Right atrium auricular region (tissue), 2 donors: ENCODE data around the gene EEF1A2. TPM values are rescaled to one million over a fixed set of nuclear protein-coding genes. Genes with fewer than 3 reads are reported as not detected.

Source experiments
- DNase-seq: peaks from one replicate; pipeline ENCODE4 v3.0.0-alpha.2; 2019; ENCODE audit warnings: low spot score
- H3K27ac ChIP-seq, 2 donors: fragments of 200-600 bp; sonication (generic); 1 replicate in 1 of 2; 2 replicates in 1 of 2; pipeline ENCODE4 v1.5.1; 2016 to 2019
- H3K27me3 ChIP-seq, 2 donors: fragments of 200-600 bp; sonication (generic); one replicate each; pipeline versions ENCODE4 v1.5.1 to v1.6.0; 2017 to 2019
- H3K36me3 ChIP-seq: fragments of 200-600 bp; sonication (generic); one replicate; pipeline ENCODE4 v1.5.1; 2016
- H3K4me1 ChIP-seq, 2 donors: fragments of 200-600 bp; sonication (generic); one replicate each; pipeline versions ENCODE4 v1.5.1 to v1.6.0; 2017 to 2019
- H3K4me3 ChIP-seq, 2 donors: fragments of 200-600 bp; sonication (generic); 1 replicate in 1 of 2; 2 replicates in 1 of 2; pipeline ENCODE4 v1.5.1; 2017 to 2019; ENCODE audit warnings: mild to moderate bottlenecking in 1 of 2, moderate library complexity in 1 of 2
- H3K9me3 ChIP-seq, 2 donors: fragments of 200-600 bp; sonication (generic); one replicate each; pipeline ENCODE4 v1.5.1; 2019
- total RNA-seq, 2 donors: library from RNA; depleted of rRNA; stranded (reverse); fragments of >200 nt; gene quantifications; one replicate each; pipeline ENCODE4 v1.1.0, GENCODE V29; 2016
- TF ChIP-seq, protein P1 (sequence below), 2 donors: fragments of 200-600 bp; sonication (generic); IDR thresholded peaks; one replicate each; pipeline ENCODE4 v1.5.1; 2019; ENCODE audit warnings: antibody characterized with exemption in 2 of 2

EEF1A2 gene
- total RNA-seq, 2 donors from 2014 or later = 797 to 886 TPM

GRCh38 chr20:63499338-63499969, 571 bp upstream of the EEF1A2 start:
- H3K36me3 ChIP-seq = peaks cover 14% of the 10 kb centered on the region
- H3K27ac ChIP-seq = peak overlapping the region; percentile 92 to 97
- peaks cover 0 to 63% of the 10 kb centered on the region in 2 donors for H3K4me1 ChIP-seq
- H3K9me3 ChIP-seq = peaks cover 0 to 2% of the 10 kb centered on the region in 2 donors
- peak overlapping the region; percentile 56 to 60 for H3K4me3 ChIP-seq
- H3K27me3 ChIP-seq = peaks cover 0 to 13% of the 10 kb centered on the region in 2 donors
- TF ChIP-seq, protein P1, sequence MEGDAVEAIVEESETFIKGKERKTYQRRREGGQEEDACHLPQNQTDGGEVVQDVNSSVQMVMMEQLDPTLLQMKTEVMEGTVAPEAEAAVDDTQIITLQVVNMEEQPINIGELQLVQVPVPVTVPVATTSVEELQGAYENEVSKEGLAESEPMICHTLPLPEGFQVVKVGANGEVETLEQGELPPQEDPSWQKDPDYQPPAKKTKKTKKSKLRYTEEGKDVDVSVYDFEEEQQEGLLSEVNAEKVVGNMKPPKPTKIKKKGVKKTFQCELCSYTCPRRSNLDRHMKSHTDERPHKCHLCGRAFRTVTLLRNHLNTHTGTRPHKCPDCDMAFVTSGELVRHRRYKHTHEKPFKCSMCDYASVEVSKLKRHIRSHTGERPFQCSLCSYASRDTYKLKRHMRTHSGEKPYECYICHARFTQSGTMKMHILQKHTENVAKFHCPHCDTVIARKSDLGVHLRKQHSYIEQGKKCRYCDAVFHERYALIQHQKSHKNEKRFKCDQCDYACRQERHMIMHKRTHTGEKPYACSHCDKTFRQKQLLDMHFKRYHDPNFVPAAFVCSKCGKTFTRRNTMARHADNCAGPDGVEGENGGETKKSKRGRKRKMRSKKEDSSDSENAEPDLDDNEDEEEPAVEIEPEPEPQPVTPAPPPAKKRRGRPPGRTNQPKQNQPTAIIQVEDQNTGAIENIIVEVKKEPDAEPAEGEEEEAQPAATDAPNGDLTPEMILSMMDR (IDR thresholded peaks at IDR 0.05) = no peak
- no peak for DNase-seq

DNA sequence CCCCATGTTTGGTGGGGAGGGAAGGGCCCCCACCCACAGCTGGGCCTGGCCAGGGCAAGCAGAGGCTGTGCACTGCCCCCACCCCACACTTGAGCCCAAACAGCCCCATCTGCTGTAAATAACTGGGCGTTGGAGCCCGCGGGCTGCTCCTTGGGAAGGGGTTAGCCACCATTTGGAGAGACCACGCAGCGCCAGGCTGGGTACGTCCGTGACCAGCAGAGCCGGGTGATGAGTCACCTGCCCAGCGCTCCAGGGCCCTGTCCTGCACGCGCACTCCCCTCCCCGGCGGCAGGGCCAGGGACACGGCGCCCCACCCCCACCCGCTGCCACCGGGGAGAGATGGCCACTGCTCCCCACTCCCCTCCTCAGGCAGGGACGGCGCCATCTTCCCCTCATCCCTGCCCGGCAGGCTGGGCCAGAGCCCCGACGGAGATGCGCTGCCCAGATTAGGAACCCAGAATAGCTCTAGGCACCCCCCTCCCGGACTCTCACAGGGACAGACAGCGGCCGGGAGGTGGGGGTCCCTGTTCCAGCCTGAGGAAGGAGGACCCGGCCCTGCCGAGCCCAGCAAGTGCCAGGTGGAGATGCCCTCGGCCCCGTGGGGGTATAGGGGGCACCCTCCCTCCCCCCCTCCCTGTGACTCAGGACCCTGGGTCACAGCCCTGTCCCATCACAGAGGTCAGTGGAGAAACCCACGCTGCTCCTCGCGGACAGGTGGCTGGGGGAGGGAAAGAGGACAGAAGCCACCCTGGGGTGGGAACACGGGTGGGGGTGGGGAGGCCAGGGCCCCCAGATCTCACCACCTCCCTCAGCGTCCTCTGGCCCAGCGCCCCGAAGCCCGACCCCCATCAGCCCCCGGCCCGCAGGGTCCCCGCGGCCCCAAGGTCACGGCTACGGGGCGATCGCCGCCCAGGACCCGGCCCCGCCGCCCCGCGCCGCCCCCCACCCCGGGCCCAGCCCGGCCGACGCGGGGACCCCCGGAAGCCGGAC, 642 bp downstream of the EEF1A2 start:
- H3K4me1 ChIP-seq = peaks cover 0 to 63% of the 10 kb centered on the region in 2 donors
- H3K4me3 ChIP-seq = peak overlapping the region; percentile 56 to 60
- H3K9me3 ChIP-seq = no peaks in the 10 kb centered on the region
- H3K27ac ChIP-seq = peak overlapping the region; percentile 92 to 97
- no peak for DNase-seq
- TF ChIP-seq, protein P1 (IDR thresholded peaks at IDR 0.05) = no peak
- H3K27me3 ChIP-seq = peaks cover 0 to 13% of the 10 kb centered on the region in 2 donors
- H3K36me3 ChIP-seq = peaks cover 26% of the 10 kb centered on the region

GRCh38 chr20:63497138-63497945, 1.5 kb downstream of the EEF1A2 start:
- DNase-seq = no peak
- H3K27ac ChIP-seq = peak overlapping the region; percentile 92 to 97
- H3K4me3 ChIP-seq = peak overlapping the region; percentile 56 to 60
- H3K9me3 ChIP-seq = no peaks in the 10 kb centered on the region
- peaks cover 30% of the 10 kb centered on the region for H3K36me3 ChIP-seq
- peaks cover 0 to 13% of the 10 kb centered on the region in 2 donors for H3K27me3 ChIP-seq
- peaks cover 0 to 59% of the 10 kb centered on the region in 2 donors for H3K4me1 ChIP-seq
- TF ChIP-seq, protein P1 (IDR thresholded peaks at IDR 0.05) = no peak

DNA sequence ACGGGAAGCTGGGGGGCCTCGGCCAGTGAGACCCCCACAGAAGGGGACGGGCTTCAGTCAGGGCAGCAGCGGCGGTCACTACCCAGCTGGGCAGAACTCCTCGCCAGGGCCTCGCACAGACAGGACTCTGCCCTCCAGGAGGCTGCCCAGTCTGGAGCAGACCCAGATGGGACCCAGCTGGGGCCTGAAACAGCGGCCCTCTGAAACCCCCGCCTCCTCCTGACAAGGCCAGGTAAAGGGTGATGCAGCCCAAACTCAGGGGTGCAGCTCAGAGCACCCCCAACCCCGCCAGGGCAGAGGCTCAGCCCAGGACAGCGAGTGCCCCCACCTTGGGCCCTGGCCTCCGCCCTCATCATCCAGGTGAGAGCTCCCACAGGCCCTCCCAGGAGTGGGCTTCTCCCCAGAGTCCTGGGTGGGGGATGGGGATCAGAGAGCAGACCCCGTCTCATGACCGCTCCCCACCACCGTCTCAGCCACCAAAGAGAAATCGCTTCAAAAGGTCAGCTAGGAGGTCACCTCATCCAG, 2.2 kb downstream of the EEF1A2 start:
- Histone ChIP-seq H3K4me3 (peak overlapping the region; percentile 56 to 60), H3K27ac (peak overlapping the region; percentile 92 to 97), H3K27me3 (peaks cover 0 to 13% of the 10 kb centered on the region in 2 donors), H3K36me3 (peaks cover 33% of the 10 kb centered on the region), H3K9me3 (no peaks in the 10 kb centered on the region), H3K4me1 (peaks cover 0 to 54% of the 10 kb centered on the region in 2 donors)
- TF ChIP-seq, protein P1 (IDR thresholded peaks at IDR 0.05) = no peak
- no peak for DNase-seq
